Measurements from ENCODE around the gene HMBS. TPM values are rescaled to one million over a fixed set of nuclear protein-coding genes. Genes with fewer than 3 reads are reported as not detected.

HMBS gene
- total and polyA plus RNA-seq, 2 of the 8 experiments (the other 6 are each of a cell fraction or from before 2014, with no cell fraction given), result 69.3 to 109 TPM

DNA sequence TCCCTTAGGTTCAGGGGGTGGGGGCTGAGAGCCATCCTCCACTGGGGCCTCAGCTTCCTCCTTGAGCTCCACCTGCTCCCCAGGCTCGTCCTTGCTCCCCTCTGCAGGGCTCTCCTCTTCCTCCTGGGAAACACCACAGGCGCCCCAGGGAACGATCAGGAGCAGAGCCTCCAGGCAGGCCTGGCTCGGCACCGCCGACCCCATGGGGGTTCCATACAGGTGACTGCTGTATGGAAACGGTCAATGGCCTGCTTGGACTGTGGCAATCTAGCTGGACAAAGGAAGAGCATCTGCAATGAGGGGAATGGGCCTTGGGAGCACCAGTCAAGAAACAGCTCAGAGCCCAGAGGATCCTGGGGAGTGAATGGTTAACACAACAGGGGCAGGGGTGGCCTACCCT is 35.6 kb upstream of the HMBS start:
- Histone ChIP-seq H3K27me3 (replicated peaks in 1 of 4; ENCODE audit: control insufficient read depth in 3 of 4, extremely low read depth in 1 of 4, insufficient read depth in 3 of 4, low read length in 3 of 4) (no peaks in the 10 kb centered on the region), H2AK5ac (ENCODE audit: low read depth, low read length) (no peak overlapping the region), H2BK120ac (replicated peaks; ENCODE audit: low read depth, low read length) (no peak overlapping the region), H2BK5ac (ENCODE audit: low read depth, low read length) (no peak overlapping the region), H3K18ac (ENCODE audit: extremely low read depth, low read length) (no peak overlapping the region), H3K56ac (replicated peaks; ENCODE audit: insufficient read length, low read depth, low read length) (no peak overlapping the region), H3K14ac (ENCODE audit: insufficient read length) (no peak overlapping the region), H3K23me2 (ENCODE audit: low read depth, low read length) (no peaks in the 10 kb centered on the region; the same call in 1 of the 2 replicates), H3K79me2 (ENCODE audit: control insufficient read depth in 1 of 2, insufficient read depth in 2 of 2, low read length in 2 of 2) (no peaks in the 10 kb centered on the region), H4K91ac (replicated peaks; ENCODE audit: insufficient read length, low read length) (no peak overlapping the region), H3K79me1 (ENCODE audit: low read depth, low read length) (0 out of 2 replicates have a peak, but pooled peaks cover 5% of the 10 kb centered on the region), H3K23ac (ENCODE audit: insufficient read length) (no peak overlapping the region), H2AFZ (ENCODE audit: low read length) (no peak overlapping the region), H3K4ac (replicated peaks; ENCODE audit: insufficient read length, low read depth, low read length) (no peak overlapping the region), H3K9me3 (ENCODE audit: insufficient read depth in 2 of 2, low read depth in 1 of 2, low read length in 1 of 2) (no peaks in the 10 kb centered on the region), H4K8ac (ENCODE audit: extremely low read depth, insufficient read depth, low read length) (no peak overlapping the region), H4K5ac (ENCODE audit: insufficient read length, low read depth, low read length) (no peak overlapping the region), H3K27ac (ENCODE audit: low read depth, low read length) (no peak overlapping the region), H3K4me3 (ENCODE audit: extremely low read depth in 1 of 4, insufficient read depth in 2 of 4, low read depth in 3 of 4, low read length in 4 of 4) (no peak overlapping the region), H3K4me2 (ENCODE audit: insufficient read depth in 1 of 2, low read depth in 2 of 2, low read length in 2 of 2) (no peak overlapping the region), H3K36me3 (ENCODE audit: control insufficient read depth in 2 of 4, insufficient read depth in 4 of 4, low read length in 3 of 4) (peaks cover 57 to 85% (median 80%) of the 10 kb centered on the region in 4 experiments), H4K20me1 (replicated peaks in 1 of 2; ENCODE audit: control insufficient read depth in 1 of 2, insufficient read depth in 2 of 2, low read length in 2 of 2) (peaks cover 3 to 29% of the 10 kb centered on the region in 2 experiments), H3K9ac (replicated peaks in 1 of 4; ENCODE audit: extremely low read depth in 1 of 4, low read depth in 3 of 4, low read length in 3 of 4) (no peak overlapping the region), H3K4me1 (replicated peaks in 1 of 4; ENCODE audit: control insufficient read depth in 3 of 4, insufficient read depth in 4 of 4, low read length in 3 of 4) (peaks cover 0 to 3% (median 0%) of the 10 kb centered on the region in 4 experiments; a peak in 1 of 7 replicates), H2BK12ac (ENCODE audit: low read depth, low read length) (no peak overlapping the region), H2BK20ac (ENCODE audit: low read length) (no peak overlapping the region), H2BK15ac (ENCODE audit: low read length) (no peak overlapping the region)
- no peak for FAIRE-seq
- TF ChIP-seq BACH1 (IDR thresholded peaks at IDR 0.05; ENCODE audit: low read length) (no peak), JUND (IDR thresholded peaks at IDR 0.05; ENCODE audit: low read length) (no peak), SUZ12 (IDR thresholded peaks at IDR 0.05; ENCODE audit: low read length) (no peak), CBX5 (IDR thresholded peaks at IDR 0.05; ENCODE audit: low read depth, low read length) (no peak), SIRT6 (IDR thresholded peaks at IDR 0.05; ENCODE audit: low read length) (no peak), SIN3A (conservative IDR thresholded peaks at IDR 0.05 in 1 of 2, IDR thresholded peaks at IDR 0.05 in 1 of 2; ENCODE audit: low read depth in 1 of 2, low read length in 2 of 2) (no peak), KDM5A (IDR thresholded peaks at IDR 0.05; ENCODE audit: low read length) (no peak), TBP (IDR thresholded peaks at IDR 0.05; ENCODE audit: low read depth, low read length) (no peak), CEBPB (IDR thresholded peaks at IDR 0.05; ENCODE audit: low read depth, low read length) (no peak)
- CTCF ChIA-PET (ENCODE audit: partially characterized antibody), result interaction anchor here (0.6 to 1.4 kb wide), 2 partner anchors 24 to 37 kb away, joined by 3 read pairs; no protein-coding TSS in a partner anchor
- POLR2A ChIA-PET (ENCODE audit: partially characterized antibody), result interaction anchor here (1.2 to 2.2 kb wide), 3 partner anchors 20 to 52 kb away, joined by 4 to 10 read pairs (median 4); partner anchors contain the start of genes RPS25 and TRAPPC4
- 95% methylated on average over 7 of the region's 7 CpGs; no CpG with 5 or more reads in 1 of the 2 experiments for WGBS, 2 experiments (ENCODE audit: extremely low coverage in 1 of 2, insufficient coverage in 1 of 2, insufficient read length in 1 of 2, insufficient replicate concordance in 2 of 2, low coverage in 1 of 2, low lambda C conversion rate in 2 of 2, missing lambda C conversion rate in 1 of 2)
- no peak for DNase-seq (ENCODE audit: low read depth in 1 of 2, low spot score in 2 of 2)
